Vagina (tissue), 2 donors: ENCODE data around the gene RPTOR.

ENCODE experiments used
- POLR2A ChIP-seq, 2 donors: fragments of 450-650 bp; IDR thresholded peaks; one replicate each; pipeline ENCODE4 v1.6.1; 2017; ENCODE audit warnings: antibody characterized with exemption in 2 of 2, mild to moderate bottlenecking in 2 of 2, moderate library complexity in 2 of 2
- POLR2AphosphoS5 ChIP-seq, 2 donors: sonication (generic); formaldehyde crosslinking; IDR thresholded peaks; one replicate each; pipeline ENCODE4 v1.9.0; 2017; ENCODE audit warnings: antibody characterized with exemption in 2 of 2, mild to moderate bottlenecking in 2 of 2, low read depth in 1 of 2; ENCODE audit not compliant: insufficient read depth in 1 of 2
- TF ChIP-seq, protein P1 (sequence below), 3 experiments: fragments of 450-650 bp in 2 of 3; fragments of 200-600 bp in 1 of 3; sonication (generic) in 1 of 3; IDR thresholded peaks; one replicate each; pipeline ENCODE4 v1.5.1; 2017 to 2019; ENCODE audit warnings: antibody characterized with exemption in 3 of 3, mild to moderate bottlenecking in 2 of 3, moderate library complexity in 2 of 3

DNA sequence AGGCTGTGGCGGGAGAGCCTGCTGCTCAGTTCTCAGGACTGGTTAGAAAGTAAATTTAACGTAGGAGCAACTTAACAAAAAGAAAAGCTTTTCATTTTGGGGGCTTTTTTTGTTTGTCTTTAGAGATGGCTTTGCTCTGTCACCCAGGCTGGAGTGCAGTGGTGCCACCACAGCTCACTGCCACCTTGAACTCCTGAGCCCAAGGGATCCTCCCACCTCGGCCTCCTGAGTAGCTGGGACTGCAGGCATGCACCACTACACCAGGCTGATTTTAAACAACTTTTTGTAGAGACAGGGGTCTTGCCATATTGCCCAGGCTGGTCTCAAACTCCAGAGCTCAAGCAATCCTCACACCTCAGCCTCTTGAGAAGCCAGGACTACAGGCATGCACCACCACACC is 205.0 kb downstream of the RPTOR start:
- TF ChIP-seq, protein P1, sequence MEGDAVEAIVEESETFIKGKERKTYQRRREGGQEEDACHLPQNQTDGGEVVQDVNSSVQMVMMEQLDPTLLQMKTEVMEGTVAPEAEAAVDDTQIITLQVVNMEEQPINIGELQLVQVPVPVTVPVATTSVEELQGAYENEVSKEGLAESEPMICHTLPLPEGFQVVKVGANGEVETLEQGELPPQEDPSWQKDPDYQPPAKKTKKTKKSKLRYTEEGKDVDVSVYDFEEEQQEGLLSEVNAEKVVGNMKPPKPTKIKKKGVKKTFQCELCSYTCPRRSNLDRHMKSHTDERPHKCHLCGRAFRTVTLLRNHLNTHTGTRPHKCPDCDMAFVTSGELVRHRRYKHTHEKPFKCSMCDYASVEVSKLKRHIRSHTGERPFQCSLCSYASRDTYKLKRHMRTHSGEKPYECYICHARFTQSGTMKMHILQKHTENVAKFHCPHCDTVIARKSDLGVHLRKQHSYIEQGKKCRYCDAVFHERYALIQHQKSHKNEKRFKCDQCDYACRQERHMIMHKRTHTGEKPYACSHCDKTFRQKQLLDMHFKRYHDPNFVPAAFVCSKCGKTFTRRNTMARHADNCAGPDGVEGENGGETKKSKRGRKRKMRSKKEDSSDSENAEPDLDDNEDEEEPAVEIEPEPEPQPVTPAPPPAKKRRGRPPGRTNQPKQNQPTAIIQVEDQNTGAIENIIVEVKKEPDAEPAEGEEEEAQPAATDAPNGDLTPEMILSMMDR (IDR thresholded peaks at IDR 0.05): no peak
- TF ChIP-seq POLR2AphosphoS5 (IDR thresholded peaks at IDR 0.05; ENCODE audit: insufficient read depth in 1 of 2, low read depth in 1 of 2) (no peak), POLR2A (IDR thresholded peaks at IDR 0.05) (no peak)
